CD4-positive, alpha-beta T cell treated with Interleukin-4 for 1 hour (primary cell): ENCODE results near the gene SCFD2.

Source experiments
- DNase-seq, 2 donors: peaks; one replicate each; pipeline ENCODE4 v3.0.0-alpha.2; 2020 to 2022

Gene SCFD2

GRCh38 chr4:52979821-52980590, 385.9 kb downstream of the SCFD2 start:
- no peak for DNase-seq

DNA sequence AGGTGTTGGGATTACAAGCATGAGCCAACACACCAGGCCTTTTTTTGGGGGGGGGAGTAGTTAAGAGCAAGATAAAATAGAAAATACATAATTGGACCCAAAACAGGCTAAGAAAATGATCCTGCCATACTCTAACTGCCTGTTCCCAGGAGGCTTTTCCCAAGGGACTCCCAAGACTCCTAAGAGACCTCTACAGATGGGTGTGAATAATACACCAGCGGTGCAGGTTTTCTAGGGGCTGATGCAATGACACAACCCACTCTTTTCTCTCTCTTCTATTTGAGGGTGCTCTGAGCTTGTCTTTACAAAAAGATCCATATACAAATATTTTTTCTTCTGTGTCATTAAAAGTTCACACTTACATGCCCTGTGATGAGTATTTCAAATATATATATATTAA, 386.8 kb downstream of the SCFD2 start:
- DNase-seq: no peak

DNA sequence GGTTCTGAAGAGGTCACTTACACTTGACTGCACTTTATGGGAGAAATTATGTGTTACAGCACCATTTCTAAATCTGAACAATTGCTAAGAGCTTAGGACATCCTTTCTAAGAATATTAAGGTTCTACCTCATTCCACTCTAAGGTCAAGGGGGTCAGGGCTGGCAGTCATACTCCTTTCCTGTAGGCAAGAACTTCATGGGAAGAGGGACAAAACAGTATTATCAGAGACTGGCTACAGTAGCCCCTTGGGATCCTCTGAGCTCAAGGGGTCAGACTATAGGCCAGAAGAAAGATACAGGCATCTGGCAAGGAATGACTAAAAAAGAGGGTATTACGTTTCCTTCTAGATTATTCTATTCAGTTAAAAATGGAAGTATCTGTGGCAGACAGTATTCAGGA, 388.6 kb downstream of the SCFD2 start:
- no peak for DNase-seq

DNA sequence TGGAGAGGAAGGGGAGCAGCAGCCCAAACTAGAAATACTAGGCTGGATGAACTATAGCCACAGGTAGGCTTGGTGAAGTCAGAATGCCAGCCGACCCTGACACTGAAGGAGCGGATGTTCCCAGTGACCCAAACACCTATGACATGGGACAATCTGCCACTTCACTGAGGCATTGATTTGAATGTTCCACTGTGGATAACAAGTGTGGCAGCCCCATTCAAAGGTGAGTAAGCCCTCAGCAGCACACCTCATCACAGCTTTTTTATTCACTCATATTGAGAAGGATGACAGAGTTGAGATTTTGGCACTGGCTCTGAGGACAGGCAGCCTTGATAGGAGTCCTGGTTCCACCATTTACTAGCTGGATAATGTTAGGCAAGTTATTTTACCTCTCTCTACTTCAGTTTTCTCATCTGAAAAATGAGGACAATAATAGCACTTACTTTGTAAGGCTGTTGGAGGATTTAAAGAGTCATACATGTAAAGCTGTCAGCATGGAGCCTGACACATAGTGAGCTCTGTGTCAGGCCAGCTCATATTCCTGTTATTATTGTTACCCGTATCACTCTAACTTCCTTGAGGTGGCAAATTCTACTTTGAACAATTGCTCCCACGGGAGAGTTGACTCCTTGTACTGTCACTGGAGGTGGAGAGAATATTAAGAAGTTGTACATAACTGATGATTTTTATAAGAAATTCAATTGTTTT, 389.2 kb downstream of the SCFD2 start:
- DNase-seq: no peak

- no peak for DNase-seq
These were observed 397.2 kb downstream of the SCFD2 start for GRCh38 chr4:52968691-52969090.

DNA sequence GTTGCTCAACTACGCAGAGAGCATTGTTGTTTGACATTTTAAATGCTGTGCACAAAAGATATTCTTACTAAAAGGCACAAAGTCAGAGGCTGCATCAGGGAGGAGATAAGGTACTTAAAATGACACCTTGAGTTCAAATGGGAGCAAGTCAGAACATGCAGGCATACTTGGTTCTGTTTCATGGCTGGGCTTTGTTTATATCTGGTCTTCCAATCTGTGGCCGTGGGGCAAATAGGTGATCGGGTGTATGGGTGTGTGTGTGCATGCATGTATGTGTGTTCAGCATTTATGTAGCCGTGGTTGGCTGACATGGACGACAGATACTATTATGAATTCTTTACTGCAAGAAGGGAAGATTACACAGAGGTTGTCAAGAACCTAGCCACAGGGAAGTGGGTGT, 397.6 kb downstream of the SCFD2 start:
- no peak for DNase-seq

DNA sequence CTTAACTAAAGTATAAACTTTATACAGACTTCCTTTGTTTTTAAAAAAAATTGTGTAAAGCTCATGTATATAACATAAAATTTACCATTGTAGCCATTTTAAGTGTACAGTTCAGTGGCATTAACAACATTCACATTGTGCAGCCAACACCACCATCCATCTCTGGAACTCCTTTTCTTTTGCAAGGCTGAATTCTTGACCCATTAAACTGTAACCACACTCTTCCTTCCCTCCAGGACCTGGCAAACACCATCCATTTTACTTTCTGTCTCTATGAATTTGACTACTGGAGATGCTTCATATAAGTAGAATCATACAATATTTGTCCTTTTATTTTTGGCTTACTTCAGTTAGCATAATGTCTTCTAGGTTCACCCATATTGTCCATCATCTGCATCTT, 399.1 kb downstream of the SCFD2 start:
- no peak for DNase-seq

GRCh38 chr4:52966172-52966571, 399.7 kb downstream of the SCFD2 start:
- no peak for DNase-seq

DNA sequence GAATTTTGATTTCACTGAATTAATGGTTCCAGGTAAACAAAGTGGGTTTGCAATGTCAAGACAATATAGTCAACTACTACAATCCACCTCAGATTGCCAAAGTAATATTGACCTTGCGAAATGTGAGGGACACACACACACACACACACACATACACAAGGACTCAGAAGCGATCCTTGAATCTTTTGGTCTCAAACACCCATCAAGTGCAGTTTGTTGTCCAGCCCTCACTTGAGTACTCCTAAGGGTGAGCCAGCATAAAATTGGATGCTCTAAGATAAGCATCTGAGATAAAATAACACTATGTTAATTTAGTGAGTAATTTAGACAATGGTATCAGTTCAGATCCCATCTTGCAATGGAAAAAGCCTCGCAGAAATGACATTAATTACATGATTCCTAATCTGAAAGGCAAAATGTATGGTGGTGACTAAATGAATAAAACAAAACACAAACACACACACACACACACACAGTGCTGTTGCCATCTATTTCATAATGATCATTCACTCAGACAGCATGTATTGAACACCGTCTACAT, 401.2 kb downstream of the SCFD2 start:
- DNase-seq: no peak

DNA sequence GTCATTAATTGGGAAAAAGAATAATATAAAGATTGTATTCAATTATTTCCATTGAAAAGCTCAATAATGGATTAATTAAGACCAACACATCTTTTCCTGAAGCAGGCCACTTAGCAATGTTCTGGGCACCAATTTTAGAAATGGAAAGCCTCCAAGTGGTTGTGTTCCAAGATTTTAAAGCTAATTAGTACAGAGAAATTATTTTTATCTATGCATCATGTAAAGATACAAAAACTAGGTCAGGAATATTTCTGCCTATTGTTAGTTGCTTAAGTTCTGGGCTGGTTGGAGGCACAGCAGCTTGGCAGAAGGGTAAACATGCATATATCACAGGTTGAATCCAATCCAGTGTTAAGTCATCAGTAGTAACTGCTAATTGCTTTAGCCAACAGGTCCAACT, 401.9 kb downstream of the SCFD2 start:
- DNase-seq: no peak

GRCh38 chr4:52962721-52963120, 403.1 kb downstream of the SCFD2 start:
- DNase-seq: no peak

DNA sequence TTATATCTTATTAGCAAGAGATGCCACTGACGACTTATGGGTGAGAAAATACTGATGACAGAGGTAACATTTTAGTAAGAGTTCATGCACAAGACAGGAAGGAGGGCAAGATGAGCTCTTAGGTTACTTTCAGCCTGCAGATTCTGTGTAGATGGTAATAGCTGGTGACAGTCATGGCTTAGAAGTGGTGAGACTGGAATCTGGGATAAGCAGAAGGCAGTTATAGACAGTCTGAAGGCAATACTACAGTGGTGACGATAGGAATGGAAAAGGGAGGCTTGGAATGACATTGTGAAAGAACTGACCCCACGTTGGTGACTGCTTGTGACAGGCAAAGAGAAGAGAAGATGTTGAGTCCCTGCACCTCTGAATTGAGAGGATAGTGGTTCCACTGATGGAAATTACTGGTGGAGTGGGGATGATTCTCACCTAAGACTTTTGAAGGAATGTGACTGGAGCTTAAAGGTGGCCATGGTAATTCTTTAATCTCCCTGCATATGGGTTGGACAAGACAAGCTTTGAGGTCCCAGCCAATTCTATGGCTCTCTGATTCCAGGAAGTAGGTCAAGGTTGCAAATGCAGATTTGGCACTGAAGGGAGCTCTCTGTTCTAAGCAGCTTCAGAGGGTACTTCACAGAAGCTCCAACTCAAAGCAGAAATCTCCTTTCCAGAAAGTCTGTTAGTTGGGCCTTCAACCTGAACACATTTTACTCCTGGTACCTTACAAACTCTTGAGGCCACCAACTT, 404.0 kb downstream of the SCFD2 start:
- no peak for DNase-seq

DNA sequence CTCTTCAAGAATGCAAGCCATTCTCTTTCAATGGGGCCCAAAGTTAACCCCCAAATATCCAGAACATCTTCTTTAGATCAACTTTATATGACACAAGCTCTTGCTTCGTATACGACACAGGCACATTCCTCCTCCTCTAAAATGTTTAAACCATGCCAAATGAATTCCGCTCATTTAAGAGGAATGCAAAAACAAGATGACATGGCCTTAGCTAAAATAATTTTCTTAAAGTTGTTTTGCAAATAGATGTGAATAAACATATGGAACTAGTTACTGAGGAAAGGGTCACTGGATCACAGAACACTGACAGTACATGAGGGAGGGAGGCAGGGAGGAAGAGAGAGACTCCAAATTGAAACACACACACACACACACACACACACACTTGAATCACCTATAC, 406.3 kb downstream of the SCFD2 start:
- DNase-seq: no peak

DNA sequence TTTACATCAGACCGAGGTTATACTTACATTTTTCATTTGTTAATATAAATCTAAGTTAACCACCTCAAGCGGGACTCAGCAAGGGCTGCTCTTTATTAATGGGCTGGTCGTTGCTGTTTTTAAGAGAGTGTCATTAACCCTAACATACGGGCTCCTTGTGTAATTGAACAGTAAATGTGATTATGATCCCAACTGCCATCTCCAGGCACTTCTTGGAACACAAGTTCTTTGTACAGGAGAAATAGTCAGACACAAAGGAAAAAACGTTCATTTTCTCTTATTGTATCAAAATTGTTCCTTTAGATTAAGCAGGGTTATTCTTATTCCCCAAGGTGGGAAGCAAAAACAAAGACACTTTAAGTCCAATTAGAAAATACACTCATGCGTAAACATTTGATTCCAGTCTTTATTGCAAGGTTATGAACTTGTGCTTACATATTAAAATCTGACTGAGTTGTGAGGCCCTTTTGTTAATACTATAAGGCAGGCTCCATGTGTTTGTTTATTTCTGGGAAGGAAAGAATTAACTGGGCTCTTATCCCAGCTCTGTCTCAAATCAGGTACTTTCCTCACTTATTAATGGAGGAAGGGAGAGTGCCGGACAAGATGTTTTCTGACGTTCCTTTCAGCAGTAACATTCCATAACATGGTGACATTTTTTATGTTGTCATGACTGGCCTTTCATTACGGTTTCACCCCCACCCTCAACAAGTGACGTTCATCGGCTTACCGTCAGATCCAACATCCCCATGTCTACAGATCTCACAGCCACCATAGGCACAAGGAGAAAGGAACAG, 407.8 kb downstream of the SCFD2 start:
- DNase-seq: no peak

DNA sequence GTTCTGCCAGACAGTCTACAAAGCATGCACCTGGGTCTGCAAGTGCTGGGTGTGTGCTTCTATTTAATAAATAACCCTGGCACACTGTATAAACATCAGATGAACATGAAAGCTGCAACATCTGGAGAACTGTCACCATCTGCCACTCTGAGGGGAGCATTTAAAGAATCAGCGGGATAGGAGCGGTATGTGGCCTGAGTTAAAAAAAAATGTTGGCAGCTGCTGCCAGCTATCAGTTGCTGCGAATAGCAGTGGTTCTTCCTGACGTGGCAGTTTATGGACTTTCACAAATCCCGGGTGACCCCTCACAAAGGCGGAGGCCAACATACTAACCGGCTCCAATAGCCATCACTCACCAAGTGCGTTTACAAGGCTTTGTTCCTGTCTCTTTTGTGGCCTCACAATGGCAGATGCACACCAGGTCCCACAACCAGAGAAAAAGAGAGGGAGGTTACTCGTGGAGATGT, 408.6 kb downstream of the SCFD2 start:
- no peak for DNase-seq

DNA sequence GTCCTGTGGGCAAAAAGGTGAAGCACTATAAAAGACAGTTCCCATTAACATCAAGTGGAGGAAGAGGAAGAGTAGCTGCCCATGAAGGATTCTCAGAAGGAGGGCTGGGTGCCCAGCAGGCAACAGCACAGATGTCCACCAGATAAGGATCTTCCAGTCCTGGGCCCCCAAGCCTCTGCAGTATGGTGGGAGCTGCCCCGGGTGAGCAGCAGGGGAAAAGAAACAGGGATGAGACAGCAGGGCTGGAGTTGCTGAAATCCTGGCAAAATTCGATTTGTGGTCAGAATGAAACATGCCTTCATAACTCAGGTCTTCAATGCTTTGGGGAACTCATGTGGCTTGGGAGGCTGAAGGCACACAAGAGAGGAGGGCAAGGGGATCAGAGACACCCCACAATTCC, 409.2 kb downstream of the SCFD2 start:
- no peak for DNase-seq

- DNase-seq: no peak
These were observed 411.2 kb downstream of the SCFD2 start for GRCh38 chr4:52954560-52955170.

DNA sequence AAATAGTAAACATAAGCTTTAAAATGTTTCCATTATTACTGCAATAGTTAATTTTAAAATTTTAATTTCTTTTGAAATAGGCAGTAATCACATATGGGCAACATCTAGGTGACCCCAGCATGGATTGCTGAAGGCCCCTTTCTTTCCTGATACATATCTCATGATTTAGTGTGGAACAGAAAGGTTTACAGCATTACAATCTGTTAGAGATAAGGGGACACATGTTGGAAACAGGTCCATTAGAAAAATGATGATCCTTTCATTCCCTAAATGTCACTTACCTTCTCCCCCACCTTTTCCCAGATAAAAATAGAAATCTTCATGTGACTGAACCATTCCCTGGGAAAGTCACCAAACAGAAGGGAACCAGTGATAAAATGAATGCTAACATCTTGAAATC, 413.3 kb downstream of the SCFD2 start:
- DNase-seq: no peak

GRCh38 chr4:52951016-52951415, 414.8 kb downstream of the SCFD2 start:
- no peak for DNase-seq

DNA sequence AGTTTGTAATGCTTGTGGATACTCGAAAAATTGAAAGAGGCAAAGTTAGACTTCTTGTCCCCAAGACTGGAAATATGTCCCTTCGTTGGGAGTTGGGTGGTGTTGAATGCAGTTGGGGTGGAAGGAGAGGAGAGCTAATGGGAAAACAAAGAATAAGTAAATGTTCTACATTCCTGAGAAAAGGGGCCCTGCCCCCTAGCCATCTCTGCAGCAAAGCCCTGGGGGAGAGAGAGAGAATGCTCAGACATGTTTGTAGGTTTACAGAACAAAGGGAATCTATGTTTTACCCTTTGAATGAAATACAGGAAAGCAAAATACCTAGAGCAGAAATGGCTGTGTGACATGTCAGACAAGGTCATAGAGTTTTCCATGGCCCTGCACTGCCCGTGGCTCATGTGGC, 415.6 kb downstream of the SCFD2 start:
- DNase-seq: no peak

DNA sequence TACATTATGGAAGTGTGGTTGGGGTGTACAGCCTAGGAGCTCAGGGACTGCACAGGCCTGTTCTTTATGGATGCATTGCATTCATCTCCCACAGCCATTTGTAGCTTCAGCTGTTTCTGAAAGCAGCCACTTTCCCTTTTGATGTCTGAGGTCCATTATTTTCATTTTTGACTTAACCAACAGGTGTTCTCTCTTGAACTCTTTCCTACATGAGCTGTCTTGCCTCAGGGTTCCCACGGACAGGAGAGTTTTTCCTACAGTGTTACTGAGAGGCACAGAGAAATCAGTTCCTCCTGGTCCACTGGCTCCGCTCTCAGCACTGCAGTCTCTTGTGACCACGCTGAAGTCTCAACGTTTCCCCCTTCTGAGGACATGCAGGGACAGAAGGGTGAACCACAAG, 416.5 kb downstream of the SCFD2 start:
- DNase-seq: no peak

- no peak for DNase-seq
These were observed 417.8 kb downstream of the SCFD2 start for GRCh38 chr4:52948057-52948423.
